WTC11 (cell line): ENCODE data around the gene WDR47. TPM values are rescaled to one million over a fixed set of nuclear protein-coding genes. Genes with fewer than 3 reads are reported as not detected.
"Not testable (repeated sequence)": the region's sequence is repeated elsewhere in the genome, so short reads cannot be mapped to it uniquely, and the experiment has no call there.

Experiments used
- ATAC-seq: fragments of 200-7000 bp; cut with Tn5 transposase; 2 replicates; pipeline ENCODE4 v1.10.0; 2021; ENCODE audit warnings: mild to moderate bottlenecking, moderate library complexity
- CTCF ChIA-PET: fragments of 300-600 bp; sonication (Branson Sonifier 250); formaldehyde crosslinking; loops from one replicate; lab custom pipeline; 2021; ENCODE audit warnings: antibody characterized with exemption; lab: Charles Lee
- POLR2A ChIA-PET: fragments of 350-600 bp; sonication (Branson Sonifier 250); formaldehyde crosslinking; loops from one replicate; lab custom pipeline; 2021; ENCODE audit warnings: antibody characterized with exemption; lab: Charles Lee
- DNase-seq: peaks from one replicate; pipeline ENCODE4 v3.0.0; 2021; ENCODE audit warnings: low spot score
- H3K27ac Mint-ChIP-seq: 2 replicates; pipeline ENCODE4 v1.8.0; 2021; ENCODE audit warnings: mixed read lengths
- H3K27me3 Mint-ChIP-seq: 2 replicates; pipeline ENCODE4 v1.8.0; 2021; ENCODE audit warnings: low read depth, mild to moderate bottlenecking, moderate library complexity, mixed read lengths
- H3K36me3 Mint-ChIP-seq: 2 replicates; pipeline ENCODE4 v1.8.0; 2021; ENCODE audit warnings: mixed read lengths
- H3K4me1 Mint-ChIP-seq: 2 replicates; pipeline ENCODE4 v1.8.0; 2022; ENCODE audit warnings: mixed read lengths
- H3K4me3 Mint-ChIP-seq: 2 replicates; pipeline ENCODE4 v1.8.0; 2021; ENCODE audit warnings: mild to moderate bottlenecking, moderate library complexity, mixed read lengths
- H3K9me3 Mint-ChIP-seq: 2 replicates; pipeline ENCODE4 v1.8.0; 2021; ENCODE audit warnings: mixed read lengths
- ARID4B ChIP-seq: sonication (generic); formaldehyde crosslinking; IDR thresholded peaks from 2 replicates; pipeline ENCODE4 v1.8.0; 2023; ENCODE audit warnings: missing genetic modification reagents, mild to moderate bottlenecking, borderline replicate concordance
- ATF6 ChIP-seq: sonication (generic); formaldehyde crosslinking; IDR thresholded peaks from 2 replicates; pipeline ENCODE4 v1.8.1; 2023; ENCODE audit warnings: mild to moderate bottlenecking, missing genetic modification reagents
- CBFB ChIP-seq: sonication (generic); formaldehyde crosslinking; IDR thresholded peaks from 2 replicates; pipeline ENCODE4 v1.8.1; 2022; ENCODE audit warnings: mild to moderate bottlenecking, low read depth, missing genetic modification reagents
- CREB1 ChIP-seq: sonication (generic); formaldehyde crosslinking; IDR thresholded peaks from 2 replicates; pipeline ENCODE4 v1.8.0; 2023; ENCODE audit warnings: mild to moderate bottlenecking, missing genetic modification reagents
- EMX1 ChIP-seq: fragments of 250-450 bp; sonication (Bioruptor Pico); IDR thresholded peaks from 2 replicates; pipeline ENCODE4 v1.8.0; 2021; ENCODE audit warnings: mild to moderate bottlenecking
- HMGXB4 ChIP-seq: sonication (generic); formaldehyde crosslinking; IDR thresholded peaks from 2 replicates; pipeline ENCODE4 v1.8.1; 2023; ENCODE audit warnings: mild to moderate bottlenecking, moderate library complexity, missing genetic modification reagents
- JUN ChIP-seq: sonication (generic); formaldehyde crosslinking; IDR thresholded peaks from 2 replicates; pipeline ENCODE4 v1.8.0; 2023; ENCODE audit warnings: mild to moderate bottlenecking, missing genetic modification reagents
- MYBL2 ChIP-seq: sonication (generic); formaldehyde crosslinking; IDR thresholded peaks from 2 replicates; pipeline ENCODE4 v1.8.1; 2023; ENCODE audit warnings: mild to moderate bottlenecking, moderate library complexity, missing genetic modification reagents
- NR1H2 ChIP-seq: sonication (generic); formaldehyde crosslinking; IDR thresholded peaks from 2 replicates; pipeline ENCODE4 v1.9.0; 2021; ENCODE audit warnings: mild to moderate bottlenecking, moderate library complexity, missing genetic modification reagents
- NR3C1 ChIP-seq: sonication (generic); formaldehyde crosslinking; conservative IDR thresholded peaks from 2 replicates; pipeline ENCODE4 v1.8.1; 2023; ENCODE audit warnings: low read depth, mild to moderate bottlenecking, missing genetic modification reagents
- OVOL2 ChIP-seq: fragments of 250-450 bp; sonication (Bioruptor Pico); IDR thresholded peaks from 2 replicates; pipeline ENCODE4 v1.9.0; 2021; ENCODE audit warnings: mild to moderate bottlenecking, borderline replicate concordance
- ZNF232 ChIP-seq: sonication (generic); formaldehyde crosslinking; IDR thresholded peaks from 2 replicates; pipeline ENCODE4 v1.8.0; 2022; ENCODE audit warnings: mild to moderate bottlenecking, missing genetic modification reagents
- ZNF281 ChIP-seq: sonication (generic); formaldehyde crosslinking; IDR thresholded peaks from 2 replicates; pipeline ENCODE4 v1.8.0; 2023; ENCODE audit warnings: mild to moderate bottlenecking, missing genetic modification reagents
- ZNF416 ChIP-seq: fragments of 250-450 bp; sonication (Bioruptor Pico); IDR thresholded peaks from 2 replicates; pipeline ENCODE4 v1.9.0; 2021; ENCODE audit warnings: mild to moderate bottlenecking, inconsistent platforms
- ZNF423 ChIP-seq: fragments of 250-450 bp; sonication (Bioruptor Pico); IDR thresholded peaks from 2 replicates; pipeline ENCODE4 v2.1.2; 2022; ENCODE audit warnings: mild to moderate bottlenecking, moderate library complexity
- ZNF532 ChIP-seq: fragments of 250-450 bp; sonication (Bioruptor Pico); IDR thresholded peaks from 2 replicates; pipeline ENCODE4 v1.9.0; 2021; ENCODE audit warnings: mild to moderate bottlenecking, borderline replicate concordance
- total RNA-seq: library from RNA; stranded (reverse); gene quantifications from 3 replicates; pipeline ENCODE4 v1.2.3, GENCODE V29; 2021

The WDR47 gene
- total RNA-seq, 1 experiment from 2014 or later = 7.0 TPM

- Mint-ChIP-seq H3K4me3 (no peak overlapping the region), H3K4me1 (no peaks in the 10 kb centered on the region), H3K27ac (no peak overlapping the region), H3K27me3 (no peaks in the 10 kb centered on the region), H3K36me3 (no peaks in the 10 kb centered on the region), H3K9me3 (no peaks in the 10 kb centered on the region)
- TF ChIP-seq JUN (CRISPR knock-in tag) (no peak), EMX1 (CRISPR knock-in tag) (no peak), NR1H2 (CRISPR knock-in tag) (no peak), ARID4B (CRISPR knock-in tag) (no peak), ZNF423 (CRISPR knock-in tag) (no peak), ATF6 (no peak)
- DNase-seq (no peak), ATAC-seq (peak; percentile 30; the same call in 1 of the 2 replicates)
- CTCF ChIA-PET = interaction anchor here (0.6 to 1.5 kb wide), 3 partner anchors 65 to 140 kb away, joined by 3 read pairs; no protein-coding TSS in a partner anchor
- POLR2A ChIA-PET = no interaction called here
Measured at GRCh38 chr1:109034382-109034781, 7.5 kb downstream of the WDR47 start.

- ATAC-seq, H3K9me3 Mint-ChIP-seq, CTCF ChIA-PET, H3K27ac Mint-ChIP-seq, DNase-seq, H3K4me1 Mint-ChIP-seq, H3K27me3 Mint-ChIP-seq, H3K36me3 Mint-ChIP-seq, POLR2A ChIA-PET, H3K4me3 Mint-ChIP-seq: not testable (repeated sequence)
Measured at GRCh38 chr1:109029493-109029892, 12.4 kb downstream of the WDR47 start.

GRCh38 chr1:109027841-109028240 lies 14.1 kb downstream of the WDR47 start:
- H3K4me3 Mint-ChIP-seq = no peak overlapping the region
- H3K4me1 Mint-ChIP-seq = no peaks in the 10 kb centered on the region
- no peaks in the 10 kb centered on the region for H3K27me3 Mint-ChIP-seq
- POLR2A ChIA-PET = no interaction called here
- CTCF ChIA-PET = interaction anchor here (0.7 to 1.4 kb wide), 9 partner anchors 10 to 186 kb away, joined by 3 to 9 read pairs (median 3); partner anchors contain the start of genes SARS1, TAF13 and WDR47
- no peak overlapping the region for H3K27ac Mint-ChIP-seq
- H3K9me3 Mint-ChIP-seq = no peaks in the 10 kb centered on the region
- ATAC-seq (no peak), DNase-seq (no peak)
- no peaks in the 10 kb centered on the region for H3K36me3 Mint-ChIP-seq
- TF ChIP-seq ZNF232 (CRISPR knock-in tag) (no peak), HMGXB4 (CRISPR knock-in tag) (no peak), CBFB (CRISPR knock-in tag) (no peak), MYBL2 (CRISPR knock-in tag) (no peak), ZNF532 (CRISPR knock-in tag) (no peak), OVOL2 (CRISPR knock-in tag) (no peak), NR3C1 (CRISPR knock-in tag) (no peak), ZNF416 (CRISPR knock-in tag) (no peak), ZNF281 (CRISPR knock-in tag) (no peak), CREB1 (CRISPR knock-in tag) (no peak)
